IMR-90 (cell line): ENCODE measurements around the gene GSTM1. TPM values are rescaled to one million over a fixed set of nuclear protein-coding genes. Genes with fewer than 3 reads are reported as not detected.

ENCODE experiments used
- ATAC-seq: fragments of 200-7000 bp; cut with Tn5 transposase; 2 replicates; pipeline ENCODE4 v1.9.1; 2020; ENCODE audit warnings: low read depth, mild to moderate bottlenecking, moderate library complexity
- BruUV-seq: library from RNA; stranded (reverse); fragments of 400-500 nt; replicated peaks from 2 replicates; lab custom pipeline; 2021; lab: Mats Ljungman, UMichigan
- CTCF ChIA-PET: fragments of 300-600 bp; formaldehyde crosslinking; extraction: SDS; loops from one replicate; lab custom pipeline; 2021; ENCODE audit warnings: antibody characterized with exemption; lab: Yijun Ruan, JAX
- POLR2A ChIA-PET: fragments of 300-600 bp; sonication (Branson Sonifier 250); formaldehyde crosslinking; loops from one replicate; lab custom pipeline; 2022; ENCODE audit warnings: antibody characterized with exemption; ENCODE audit not compliant: unreplicated experiment; lab: Charles Lee
- DNase-seq: peaks from one replicate; pipeline ENCODE4 v3.0.0; 2013
- H2AFZ ChIP-seq: replicated peaks from 2 replicates; pipeline ENCODE3; 2013; ENCODE audit warnings: low read length, mild to moderate bottlenecking; ENCODE audit not compliant: poor library complexity
- H2AK5ac ChIP-seq: 2 replicates; pipeline ENCODE4 v1.6.1; 2013; ENCODE audit warnings: low read depth, low read length, inconsistent platforms
- H2AK9ac ChIP-seq: replicated peaks from 2 replicates; pipeline ENCODE3; 2013; ENCODE audit warnings: mild to moderate bottlenecking, low read depth, low read length, moderate library complexity; ENCODE audit not compliant: poor library complexity
- H2BK120ac ChIP-seq: 2 replicates; pipeline ENCODE4 v1.6.1; 2013; ENCODE audit warnings: low read depth, low read length, inconsistent platforms
- H2BK15ac ChIP-seq: 3 replicates; pipeline ENCODE4 v1.6.1; 2013; ENCODE audit warnings: low read depth, low read length, inconsistent platforms
- H2BK20ac ChIP-seq: 2 replicates; pipeline ENCODE4 v1.6.1; 2013; ENCODE audit warnings: low read depth, mild to moderate bottlenecking, inconsistent platforms, low read length, moderate library complexity
- H2BK5ac ChIP-seq: 2 replicates; pipeline ENCODE4 v1.6.1; 2013; ENCODE audit warnings: mild to moderate bottlenecking, low read depth, low read length, inconsistent platforms; ENCODE audit not compliant: poor library complexity, severe bottlenecking
- H3K14ac ChIP-seq: replicated peaks from 2 replicates; pipeline ENCODE4 v1.6.1; 2013; ENCODE audit warnings: low read depth, low read length, inconsistent platforms
- H3K18ac ChIP-seq: 2 replicates; pipeline ENCODE4 v1.6.1; 2013; ENCODE audit warnings: low read depth, low read length, control low read depth
- H3K23ac ChIP-seq: 2 replicates; pipeline ENCODE4 v1.6.1; 2013; ENCODE audit warnings: low read depth, low read length, inconsistent platforms
- H3K27ac ChIP-seq: 2 replicates; pipeline ENCODE4 v1.5.1; 2013; ENCODE audit warnings: mild to moderate bottlenecking, control low read depth, low read length; ENCODE audit not compliant: insufficient read depth
- H3K27me3 ChIP-seq: 2 replicates; pipeline ENCODE4 v1.6.1; 2013; ENCODE audit warnings: low read length; ENCODE audit not compliant: control insufficient read depth, insufficient read depth
- H3K36me3 ChIP-seq: 2 replicates; pipeline ENCODE4 v1.6.1; 2013; ENCODE audit warnings: low read length, mixed read lengths; ENCODE audit not compliant: control insufficient read depth, insufficient read depth
- H3K4ac ChIP-seq: 2 replicates; pipeline ENCODE4 v1.6.1; 2013; ENCODE audit warnings: low read depth, low read length, inconsistent platforms
- H3K4me1 ChIP-seq: 2 replicates; pipeline ENCODE4 v1.6.1; 2013; ENCODE audit warnings: low read length, mixed read lengths; ENCODE audit not compliant: control insufficient read depth, insufficient read depth
- H3K4me2 ChIP-seq: 2 replicates; pipeline ENCODE4 v1.6.1; 2013; ENCODE audit warnings: low read depth, mild to moderate bottlenecking, control low read depth, low read length, moderate library complexity
- H3K4me3 ChIP-seq: 2 replicates; pipeline ENCODE4 v1.5.1; 2013; ENCODE audit warnings: low read depth, mild to moderate bottlenecking, control low read depth, low read length, moderate library complexity; ENCODE audit not compliant: insufficient read depth
- H3K56ac ChIP-seq: 2 replicates; pipeline ENCODE4 v1.6.1; 2013; ENCODE audit warnings: low read length, inconsistent platforms; ENCODE audit not compliant: insufficient read depth; ENCODE audit errors: extremely low read depth
- H3K79me1 ChIP-seq, 2 experiments: 2 replicates each; pipeline ENCODE4 v1.6.1; 2013; ENCODE audit warnings: low read length in 2 of 2, inconsistent platforms in 1 of 2, low read depth in 1 of 2
- H3K9ac ChIP-seq: 2 replicates; pipeline ENCODE4 v1.6.1; 2013; ENCODE audit warnings: low read depth, low read length, control low read depth
- H3K9me1 ChIP-seq: 2 replicates; pipeline ENCODE4 v1.6.1; 2013; ENCODE audit warnings: low read length, inconsistent platforms; ENCODE audit not compliant: insufficient read depth
- H3K9me3 ChIP-seq: 2 replicates; pipeline ENCODE4 v1.6.1; 2013; ENCODE audit warnings: low read length; ENCODE audit not compliant: control insufficient read depth, insufficient read depth
- H4K20me1 ChIP-seq: 2 replicates; pipeline ENCODE4 v1.6.1; 2013; ENCODE audit warnings: low read length, inconsistent platforms; ENCODE audit not compliant: insufficient read depth
- H4K5ac ChIP-seq: 2 replicates; pipeline ENCODE4 v1.6.1; 2013; ENCODE audit warnings: mild to moderate bottlenecking, low read depth, low read length, control low read depth
- H4K8ac ChIP-seq, 2 experiments: 2 replicates each; pipeline ENCODE4 v1.6.1; 2013; ENCODE audit warnings: low read depth in 2 of 2, low read length in 2 of 2, control low read depth in 1 of 2, inconsistent platforms in 1 of 2
- H4K91ac ChIP-seq: 2 replicates; pipeline ENCODE4 v1.6.1; 2013; ENCODE audit warnings: low read depth, low read length, inconsistent platforms; ENCODE audit not compliant: insufficient read depth
- BHLHE40 ChIP-seq: fragments of 150-350 bp; IDR thresholded peaks from 2 replicates; pipeline ENCODE4 v1.6.1; 2016; ENCODE audit warnings: mild to moderate bottlenecking, low read depth, low read length
- CEBPB ChIP-seq: IDR thresholded peaks from 2 replicates; pipeline ENCODE4 v1.6.1; 2012; ENCODE audit warnings: low read depth, low read length, improper control_type of control experiment
- CHD1 ChIP-seq: IDR thresholded peaks from 2 replicates; pipeline ENCODE4 v1.6.1; 2012; ENCODE audit warnings: low read depth, low read length, improper control_type of control experiment
- FOS ChIP-seq: fragments of 150-350 bp; IDR thresholded peaks from 2 replicates; pipeline ENCODE4 v1.6.1; 2016; ENCODE audit warnings: low read depth, low read length
- MAFK ChIP-seq: IDR thresholded peaks from 2 replicates; pipeline ENCODE4 v1.6.1; 2012; ENCODE audit warnings: low read depth, low read length, improper control_type of control experiment
- MAZ ChIP-seq: IDR thresholded peaks from 2 replicates; pipeline ENCODE4 v1.6.1; 2012; ENCODE audit warnings: low read depth, mild to moderate bottlenecking, low read length, improper control_type of control experiment, moderate library complexity, borderline replicate concordance
- MXI1 ChIP-seq: IDR thresholded peaks from 2 replicates; pipeline ENCODE4 v1.6.1; 2012; ENCODE audit warnings: low read depth, mild to moderate bottlenecking, low read length, moderate library complexity, borderline replicate concordance
- NFE2L2 ChIP-seq: fragments of 150-350 bp; IDR thresholded peaks from 2 replicates; pipeline ENCODE4 v1.6.1; 2016; ENCODE audit warnings: low read depth, mild to moderate bottlenecking, low read length
- POLR2A ChIP-seq: IDR thresholded peaks from 2 replicates; pipeline ENCODE4 v1.6.1; 2012; ENCODE audit warnings: mild to moderate bottlenecking, low read depth, low read length
- RAD21 ChIP-seq: IDR thresholded peaks from 2 replicates; pipeline ENCODE4 v1.6.1; 2012; ENCODE audit warnings: low read length, improper control_type of control experiment
- RCOR1 ChIP-seq: IDR thresholded peaks from 2 replicates; pipeline ENCODE4 v1.6.1; 2012; ENCODE audit warnings: mild to moderate bottlenecking, low read length, improper control_type of control experiment; ENCODE audit not compliant: insufficient replicate concordance
- RFX5 ChIP-seq: IDR thresholded peaks from 2 replicates; pipeline ENCODE4 v1.8.0; 2012; ENCODE audit warnings: low read depth, mild to moderate bottlenecking, low read length, moderate library complexity
- SMC3 ChIP-seq: fragments of 150-350 bp; IDR thresholded peaks from 2 replicates; pipeline ENCODE4 v1.6.1; 2016; ENCODE audit warnings: low read depth, mild to moderate bottlenecking, antibody characterized with exemption, low read length, moderate library complexity
- WGBS, 2 experiments: methylation state at CpG; one replicate each; pipeline versions ENCODE4 v1.1.5 to v1.1.7; 2013; ENCODE audit warnings: missing lambda C conversion rate in 2 of 2; ENCODE audit not compliant: insufficient read length in 1 of 2; ENCODE audit errors: extremely low coverage in 2 of 2; 5-methylcytosine and 5-hydroxymethylcytosine counted together
- dilution Hi-C: fragments of 300-500 bp; cut with HindIII; formaldehyde crosslinking; loops from one replicate; pipeline ENCODE4 v1.14.3; 2018; ENCODE audit warnings: low sequenced_read_pairs; ENCODE audit not compliant: unreplicated experiment
- in situ Hi-C: fragments of 300-500 bp; cut with MboI; formaldehyde crosslinking; loops from 3 replicates; pipeline ENCODE4 v1.14.3; 2019; ENCODE audit warnings: low sequenced_read_pairs, inconsistent platforms, mixed read lengths
- intact Hi-C: fragments of 100-400 bp; cut with micrococcal nuclease; formaldehyde crosslinking; loops from 2 replicates; pipeline ENCODE4 v1.10.0; 2022
- polyA plus RNA-seq, 3 experiments: library from polyadenylated mRNA; depleted of rRNA; stranded (reverse); fragments of >200 nt; gene quantifications; 2 replicates each; pipeline ENCODE4 v1.2.3, GENCODE V29; 2012; ENCODE audit warnings: low replicate concordance in 1 of 3
- total RNA-seq: library from RNA; depleted of rRNA; stranded (reverse); fragments of >200 nt; gene quantifications from 2 replicates; pipeline ENCODE4 v1.2.3, GENCODE V29; 2012
- TF ChIP-seq, protein P1 (sequence below): conservative IDR thresholded peaks from 2 replicates; pipeline ENCODE4 v1.5.1; 2012; ENCODE audit warnings: mild to moderate bottlenecking, low read depth, low read length, improper control_type of control experiment
- TF ChIP-seq, protein P2 (sequence below): fragments of 150-350 bp; IDR thresholded peaks from 2 replicates; pipeline ENCODE4 v1.6.1; 2017; ENCODE audit warnings: mild to moderate bottlenecking, antibody characterized with exemption, low read length, low read depth
- TF ChIP-seq, protein P3 (sequence below): fragments of 150-350 bp; IDR thresholded peaks from 2 replicates; pipeline ENCODE4 v1.6.1; 2016; ENCODE audit warnings: low read depth, mild to moderate bottlenecking, low read length, moderate library complexity, borderline replicate concordance

Gene GSTM1
- total and polyA plus RNA-seq, 2 of the 4 experiments (the other 2 are of a cell fraction) = not detected

DNA sequence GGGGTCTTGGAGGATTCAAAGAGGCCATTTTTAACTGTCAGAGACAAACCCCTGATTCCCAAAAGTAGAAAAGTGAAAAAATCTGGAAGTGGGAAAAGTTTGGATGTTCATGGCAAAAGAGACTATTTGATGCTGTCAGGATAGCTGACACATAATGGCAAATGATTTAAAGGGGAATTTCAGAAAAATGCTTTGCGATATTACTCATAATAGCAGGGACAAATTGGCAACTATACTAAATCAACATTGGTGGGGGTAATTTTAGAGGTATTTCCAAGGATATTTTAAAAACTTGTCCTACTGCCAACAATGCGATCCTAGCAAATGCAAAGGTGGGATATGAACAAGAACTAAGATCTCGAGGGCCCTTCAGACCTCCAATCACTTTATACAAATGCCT, 37.0 kb upstream of the GSTM1 start:
- intact Hi-C loops = no loop called here
- Histone ChIP-seq H3K56ac (no peak overlapping the region), H4K8ac (no peak overlapping the region), H4K20me1 (no peaks in the 10 kb centered on the region), H3K79me1 (peaks cover 0 to 3% of the 10 kb centered on the region in 2 experiments; a peak in 2 of 4 replicates), H2BK120ac (no peak overlapping the region), H3K36me3 (no peaks in the 10 kb centered on the region), H3K9ac (no peak overlapping the region), H3K4ac (no peak overlapping the region), H2AFZ (no peak overlapping the region), H3K9me1 (peaks cover 2% of the 10 kb centered on the region; the same call in 1 of the 2 replicates), H3K4me2 (no peak overlapping the region), H3K27me3 (0 out of 2 replicates have a peak, but pooled peaks cover 3% of the 10 kb centered on the region), H2AK9ac (no peak overlapping the region), H3K27ac (no peak overlapping the region), H3K4me3 (no peak overlapping the region), H2BK5ac (no peak overlapping the region), H3K23ac (no peak overlapping the region), H3K14ac (no peak overlapping the region), H4K5ac (no peak overlapping the region), H3K9me3 (no peaks in the 10 kb centered on the region; the same call in 1 of the 2 replicates), H2BK15ac (no peak overlapping the region), H3K4me1 (peaks cover 2% of the 10 kb centered on the region), H2AK5ac (no peak overlapping the region), H3K18ac (no peak overlapping the region), H4K91ac (no peak overlapping the region), H2BK20ac (no peak overlapping the region)
- in situ Hi-C loops = no loop called here
- dilution Hi-C loops = no loop called here
- BruUV-seq = no TSS peak
- no peak for ATAC-seq
- no CpG with 5 or more reads among the region's 3 CpGs for WGBS, 2 experiments
- TF ChIP-seq NFE2L2 (no peak), MXI1 (no peak), MAZ (no peak), FOS (no peak), RCOR1 (no peak), RFX5 (no peak), BHLHE40 (no peak), POLR2A (no peak), CHD1 (no peak), CEBPB (no peak), MAFK (no peak), RAD21 (no peak), SMC3 (no peak)
- TF ChIP-seq, protein P1, sequence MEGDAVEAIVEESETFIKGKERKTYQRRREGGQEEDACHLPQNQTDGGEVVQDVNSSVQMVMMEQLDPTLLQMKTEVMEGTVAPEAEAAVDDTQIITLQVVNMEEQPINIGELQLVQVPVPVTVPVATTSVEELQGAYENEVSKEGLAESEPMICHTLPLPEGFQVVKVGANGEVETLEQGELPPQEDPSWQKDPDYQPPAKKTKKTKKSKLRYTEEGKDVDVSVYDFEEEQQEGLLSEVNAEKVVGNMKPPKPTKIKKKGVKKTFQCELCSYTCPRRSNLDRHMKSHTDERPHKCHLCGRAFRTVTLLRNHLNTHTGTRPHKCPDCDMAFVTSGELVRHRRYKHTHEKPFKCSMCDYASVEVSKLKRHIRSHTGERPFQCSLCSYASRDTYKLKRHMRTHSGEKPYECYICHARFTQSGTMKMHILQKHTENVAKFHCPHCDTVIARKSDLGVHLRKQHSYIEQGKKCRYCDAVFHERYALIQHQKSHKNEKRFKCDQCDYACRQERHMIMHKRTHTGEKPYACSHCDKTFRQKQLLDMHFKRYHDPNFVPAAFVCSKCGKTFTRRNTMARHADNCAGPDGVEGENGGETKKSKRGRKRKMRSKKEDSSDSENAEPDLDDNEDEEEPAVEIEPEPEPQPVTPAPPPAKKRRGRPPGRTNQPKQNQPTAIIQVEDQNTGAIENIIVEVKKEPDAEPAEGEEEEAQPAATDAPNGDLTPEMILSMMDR = no peak
- TF ChIP-seq, protein P2, sequence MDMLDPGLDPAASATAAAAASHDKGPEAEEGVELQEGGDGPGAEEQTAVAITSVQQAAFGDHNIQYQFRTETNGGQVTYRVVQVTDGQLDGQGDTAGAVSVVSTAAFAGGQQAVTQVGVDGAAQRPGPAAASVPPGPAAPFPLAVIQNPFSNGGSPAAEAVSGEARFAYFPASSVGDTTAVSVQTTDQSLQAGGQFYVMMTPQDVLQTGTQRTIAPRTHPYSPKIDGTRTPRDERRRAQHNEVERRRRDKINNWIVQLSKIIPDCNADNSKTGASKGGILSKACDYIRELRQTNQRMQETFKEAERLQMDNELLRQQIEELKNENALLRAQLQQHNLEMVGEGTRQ = no peak
- TF ChIP-seq, protein P3, sequence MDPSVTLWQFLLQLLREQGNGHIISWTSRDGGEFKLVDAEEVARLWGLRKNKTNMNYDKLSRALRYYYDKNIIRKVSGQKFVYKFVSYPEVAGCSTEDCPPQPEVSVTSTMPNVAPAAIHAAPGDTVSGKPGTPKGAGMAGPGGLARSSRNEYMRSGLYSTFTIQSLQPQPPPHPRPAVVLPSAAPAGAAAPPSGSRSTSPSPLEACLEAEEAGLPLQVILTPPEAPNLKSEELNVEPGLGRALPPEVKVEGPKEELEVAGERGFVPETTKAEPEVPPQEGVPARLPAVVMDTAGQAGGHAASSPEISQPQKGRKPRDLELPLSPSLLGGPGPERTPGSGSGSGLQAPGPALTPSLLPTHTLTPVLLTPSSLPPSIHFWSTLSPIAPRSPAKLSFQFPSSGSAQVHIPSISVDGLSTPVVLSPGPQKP = no peak
- CTCF ChIA-PET = interaction anchor here (1.2 to 1.3 kb wide), 2 partner anchors 10 to 99 kb away, joined by 3 to 4 read pairs; no protein-coding TSS in a partner anchor
- POLR2A ChIA-PET = no interaction called here
- peak; percentile 40 for DNase-seq
